Parathyroid adenoma (tissue), 2 donors: ENCODE results near the gene BRD9.
"Not testable (repeated sequence)": the region's sequence is repeated elsewhere in the genome, so short reads cannot be mapped to it uniquely, and the experiment has no call there.

Experiments used
- H2AFZ ChIP-seq: fragments of 300-600 bp; sonication (generic); one replicate; pipeline ENCODE4 v1.7.0; 2017; ENCODE audit warnings: antibody characterized with exemption, mild to moderate bottlenecking
- H3K27ac ChIP-seq: fragments of 300-600 bp; sonication (generic); one replicate; pipeline ENCODE4 v1.7.0; 2017
- H3K27me3 ChIP-seq: fragments of 300-600 bp; sonication (generic); one replicate; pipeline ENCODE4 v1.7.0; 2017; ENCODE audit warnings: low read length; ENCODE audit not compliant: control insufficient read depth, insufficient read depth
- H3K36me3 ChIP-seq: fragments of 300-600 bp; sonication (generic); one replicate; pipeline ENCODE4 v1.7.0; 2017; ENCODE audit warnings: low read length; ENCODE audit not compliant: control insufficient read depth, insufficient read depth
- H3K4me1 ChIP-seq: fragments of 300-600 bp; sonication (generic); one replicate; pipeline ENCODE4 v1.7.0; 2017; ENCODE audit warnings: control low read depth
- H3K4me2 ChIP-seq: fragments of 300-600 bp; sonication (generic); one replicate; pipeline ENCODE4 v1.7.0; 2017; ENCODE audit warnings: low read length
- H3K4me3 ChIP-seq: fragments of 300-600 bp; sonication (generic); one replicate; pipeline ENCODE4 v1.7.0; 2017; ENCODE audit warnings: low read depth, low read length
- H3K79me2 ChIP-seq: fragments of 300-600 bp; sonication (generic); one replicate; pipeline ENCODE4 v1.7.0; 2017; ENCODE audit warnings: control low read depth
- H3K9ac ChIP-seq: fragments of 300-600 bp; sonication (generic); one replicate; pipeline ENCODE4 v1.7.0; 2017; ENCODE audit warnings: mild to moderate bottlenecking
- H3K9me3 ChIP-seq: fragments of 300-600 bp; sonication (generic); one replicate; pipeline ENCODE4 v1.7.0; 2017; ENCODE audit warnings: low read length; ENCODE audit not compliant: control insufficient read depth
- TF ChIP-seq, protein P1 (sequence below): fragments of 300-600 bp; sonication (generic); IDR thresholded peaks from one replicate; pipeline ENCODE4 v1.7.0; 2017; ENCODE audit warnings: antibody characterized with exemption, mild to moderate bottlenecking
- donor health status: primary hyperparathyroidism.

The BRD9 gene

DNA sequence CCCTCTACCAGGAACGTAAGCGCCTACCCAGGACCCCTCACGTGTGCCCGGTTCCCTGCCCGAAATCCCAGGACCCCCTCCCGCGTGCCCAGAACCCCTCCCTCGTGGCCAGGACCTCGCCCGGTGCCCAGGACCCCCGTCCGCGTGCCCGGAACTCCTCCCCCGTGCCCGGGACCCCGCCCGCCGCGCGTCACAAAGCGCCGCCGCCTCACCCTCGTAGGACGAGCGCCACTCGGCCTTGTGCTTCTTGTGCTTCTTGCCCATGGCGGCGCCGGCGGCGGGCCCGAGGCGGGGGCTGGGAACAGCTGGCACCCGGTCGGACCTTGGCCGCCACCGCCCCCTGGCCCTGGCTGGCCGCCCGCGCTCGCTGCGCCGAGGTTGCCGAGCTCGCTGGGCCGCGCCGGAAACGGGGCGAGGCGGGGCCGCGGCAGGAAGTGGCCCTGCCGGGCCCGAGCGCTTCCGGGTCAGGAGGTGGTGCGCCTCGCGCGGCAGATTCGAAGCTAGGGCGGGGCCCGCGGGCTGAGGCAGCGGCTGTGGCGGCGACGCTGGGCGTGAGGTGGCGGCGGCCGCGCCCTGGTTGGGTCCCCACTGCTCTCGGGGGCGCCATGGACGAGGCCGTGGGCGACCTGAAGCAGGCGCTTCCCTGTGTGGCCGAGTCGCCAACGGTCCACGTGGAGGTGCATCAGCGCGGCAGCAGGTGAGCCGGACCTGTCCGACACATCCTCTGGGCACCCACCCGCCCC lies at the start of gene BRD9, which contains the start of gene TRIP13:
Gene BRD9, minus strand, starts transcription at position 408 of the 743 bp plus-strand sequence. Its CDS starts 144 bp downstream, at position 264.
Gene TRIP13, plus strand, starts transcription at position 491 of the 743 bp plus-strand sequence. Its CDS starts 115 bp downstream, at position 606.
- peak within 1 kb of the TSS; percentile 55 for H3K9ac ChIP-seq
- H3K36me3 ChIP-seq, result no peaks in the 10 kb centered on the region
- H3K4me1 ChIP-seq, result peaks cover 3% of the 10 kb centered on the region
- TF ChIP-seq, protein P1, sequence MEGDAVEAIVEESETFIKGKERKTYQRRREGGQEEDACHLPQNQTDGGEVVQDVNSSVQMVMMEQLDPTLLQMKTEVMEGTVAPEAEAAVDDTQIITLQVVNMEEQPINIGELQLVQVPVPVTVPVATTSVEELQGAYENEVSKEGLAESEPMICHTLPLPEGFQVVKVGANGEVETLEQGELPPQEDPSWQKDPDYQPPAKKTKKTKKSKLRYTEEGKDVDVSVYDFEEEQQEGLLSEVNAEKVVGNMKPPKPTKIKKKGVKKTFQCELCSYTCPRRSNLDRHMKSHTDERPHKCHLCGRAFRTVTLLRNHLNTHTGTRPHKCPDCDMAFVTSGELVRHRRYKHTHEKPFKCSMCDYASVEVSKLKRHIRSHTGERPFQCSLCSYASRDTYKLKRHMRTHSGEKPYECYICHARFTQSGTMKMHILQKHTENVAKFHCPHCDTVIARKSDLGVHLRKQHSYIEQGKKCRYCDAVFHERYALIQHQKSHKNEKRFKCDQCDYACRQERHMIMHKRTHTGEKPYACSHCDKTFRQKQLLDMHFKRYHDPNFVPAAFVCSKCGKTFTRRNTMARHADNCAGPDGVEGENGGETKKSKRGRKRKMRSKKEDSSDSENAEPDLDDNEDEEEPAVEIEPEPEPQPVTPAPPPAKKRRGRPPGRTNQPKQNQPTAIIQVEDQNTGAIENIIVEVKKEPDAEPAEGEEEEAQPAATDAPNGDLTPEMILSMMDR, result peak; percentile 10
- H3K27me3 ChIP-seq, result no peaks in the 10 kb centered on the region
- peak within 1 kb of the TSS; percentile 90 for H3K4me2 ChIP-seq
- peak within 1 kb of the TSS; percentile 61 for H3K27ac ChIP-seq
- peaks cover 12% of the 10 kb centered on the region for H3K79me2 ChIP-seq
- H3K9me3 ChIP-seq, result no peaks in the 10 kb centered on the region
- peak within 1 kb of the TSS; percentile 85 for H2AFZ ChIP-seq
- peak within 1 kb of the TSS; percentile 87 for H3K4me3 ChIP-seq

DNA sequence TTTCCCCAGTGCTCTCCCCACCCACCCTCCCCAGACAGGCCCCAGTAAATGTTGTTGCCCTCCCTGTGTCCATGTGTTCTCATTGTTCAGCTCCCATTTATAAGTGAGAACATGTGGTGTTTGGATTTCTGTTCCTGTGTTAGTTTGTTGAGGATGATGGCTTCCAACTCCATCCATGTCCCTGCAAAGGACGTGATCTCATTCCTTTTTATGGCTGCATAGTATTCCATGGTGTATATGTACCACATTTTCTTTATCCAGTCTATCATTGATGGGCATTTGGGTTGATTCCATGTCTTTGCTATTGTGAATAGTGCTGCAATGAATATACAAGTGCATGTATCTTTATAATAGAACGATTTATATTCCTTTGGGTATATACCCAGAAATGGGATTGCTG lies 48.1 kb upstream of the BRD9 start:
- H3K4me2 ChIP-seq, H3K79me2 ChIP-seq, H2AFZ ChIP-seq, H3K4me3 ChIP-seq, H3K4me1 ChIP-seq, H3K27me3 ChIP-seq, H3K27ac ChIP-seq, H3K36me3 ChIP-seq, H3K9me3 ChIP-seq, H3K9ac ChIP-seq: not testable (repeated sequence)

DNA sequence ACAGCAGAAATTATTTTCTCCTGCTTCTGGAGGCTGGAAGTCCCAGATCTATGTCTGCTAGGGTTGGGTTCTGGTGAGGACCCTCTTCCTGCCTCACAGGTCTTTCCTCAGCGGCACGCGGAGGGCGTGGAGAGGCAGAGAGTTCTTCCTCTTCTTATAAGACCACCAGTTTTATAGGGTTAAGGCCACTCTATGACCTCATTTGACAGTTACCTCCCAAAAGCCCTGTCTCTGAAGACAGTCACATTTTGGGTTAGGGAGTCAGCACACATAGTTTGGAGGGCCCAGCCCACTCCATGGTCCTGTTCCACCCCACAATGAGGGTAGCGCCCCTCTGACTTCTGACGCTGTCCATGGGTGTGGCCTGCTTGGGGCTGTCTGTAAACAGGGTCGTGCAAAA lies 46.8 kb upstream of the BRD9 start:
- H3K4me3 ChIP-seq, result no peak overlapping the region
- no peaks in the 10 kb centered on the region for H3K27me3 ChIP-seq
- no peaks in the 10 kb centered on the region for H3K36me3 ChIP-seq
- H2AFZ ChIP-seq, result no peak overlapping the region
- no peaks in the 10 kb centered on the region for H3K4me1 ChIP-seq
- H3K79me2 ChIP-seq, result no peaks in the 10 kb centered on the region
- no peak overlapping the region for H3K27ac ChIP-seq
- H3K9ac ChIP-seq, result no peak overlapping the region
- H3K9me3 ChIP-seq, result no peaks in the 10 kb centered on the region
- TF ChIP-seq, protein P1, result no peak
- no peak overlapping the region for H3K4me2 ChIP-seq

DNA sequence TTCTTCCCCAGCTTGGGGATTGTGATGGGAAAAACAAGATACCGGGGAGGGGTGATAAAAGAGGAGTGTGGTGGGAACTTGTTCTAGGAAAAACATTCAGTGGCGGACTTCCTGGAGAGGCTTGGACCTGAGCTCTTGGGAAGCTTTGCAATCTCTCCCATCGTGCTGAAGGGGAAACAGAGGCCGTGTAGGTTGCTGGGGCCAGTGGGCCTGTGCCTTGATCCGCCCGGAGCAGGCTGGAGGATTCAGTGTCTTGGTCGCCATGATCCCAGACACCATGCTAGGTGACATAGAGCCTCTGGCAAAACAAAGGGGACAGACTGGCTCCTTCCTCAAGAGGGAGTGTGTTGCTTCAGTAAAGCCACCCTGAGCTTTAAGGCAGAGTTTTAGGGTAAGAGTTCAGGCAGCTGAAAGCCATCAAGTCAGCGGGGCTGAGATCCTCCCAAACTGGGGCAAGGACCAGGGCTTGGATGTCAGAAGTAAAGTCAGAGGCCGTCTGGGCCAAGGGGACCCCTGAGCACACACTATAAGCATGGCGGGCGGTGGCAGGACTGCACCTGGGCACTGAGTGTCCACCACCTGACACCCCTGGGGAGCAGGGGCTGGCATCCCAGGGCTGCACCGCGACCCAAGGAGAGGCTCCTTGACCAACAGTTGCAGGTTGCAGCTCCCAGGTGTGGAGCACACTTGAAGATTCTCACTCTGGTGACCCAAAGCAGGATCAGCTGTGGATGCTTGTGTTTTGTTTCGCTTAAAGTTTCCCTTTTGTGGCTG lies 44.7 kb upstream of the BRD9 start:
- H3K27me3 ChIP-seq, result no peaks in the 10 kb centered on the region
- H3K9me3 ChIP-seq, result no peaks in the 10 kb centered on the region
- no peaks in the 10 kb centered on the region for H3K79me2 ChIP-seq
- no peak overlapping the region for H3K4me2 ChIP-seq
- no peak overlapping the region for H2AFZ ChIP-seq
- no peak overlapping the region for H3K27ac ChIP-seq
- H3K36me3 ChIP-seq, result no peaks in the 10 kb centered on the region
- no peak overlapping the region for H3K4me3 ChIP-seq
- TF ChIP-seq, protein P1, result no peak
- H3K9ac ChIP-seq, result no peak overlapping the region
- no peaks in the 10 kb centered on the region for H3K4me1 ChIP-seq
